Medulla oblongata (tissue), 1 donor: ENCODE measurements around the gene CARNS1.
"Not testable (repeated sequence)": the region's sequence is repeated elsewhere in the genome, so short reads cannot be mapped to it uniquely, and the experiment has no call there.

Source experiments
- DNase-seq: peaks from one replicate; pipeline ENCODE4 v3.0.0-alpha.2; 2015; ENCODE audit errors: extremely low spot score

CARNS1 gene

GRCh38 chr11:67464411-67465188 is 49.1 kb downstream of the CARNS1 start:
- DNase-seq: peak; percentile 72

GRCh38 chr11:67465189-67465510 is 49.7 kb downstream of the CARNS1 start:
- no peak for DNase-seq

- DNase-seq: not testable (repeated sequence)
Observed at GRCh38 chr11:67465530-67465929, 50.1 kb downstream of the CARNS1 start.

GRCh38 chr11:67466367-67466766 is 50.9 kb downstream of the CARNS1 start:
- DNase-seq: peak; percentile 37

- DNase-seq: no peak
Observed at GRCh38 chr11:67466962-67467771, 51.7 kb downstream of the CARNS1 start.

- no peak for DNase-seq
Observed at GRCh38 chr11:67468056-67468455, 52.6 kb downstream of the CARNS1 start.

- no peak for DNase-seq
Observed at GRCh38 chr11:67468456-67468758, 52.9 kb downstream of the CARNS1 start.

- peak; percentile 94 for DNase-seq
Observed at GRCh38 chr11:67468759-67469507, 53.5 kb downstream of the CARNS1 start, which contains the start of gene TMEM134. Gene TMEM134, minus strand, starts transcription at chr11:67469251. Its CDS starts 59 bp downstream, at chr11:67469192.

GRCh38 chr11:67469508-67469811 is 54.0 kb downstream of the CARNS1 start:
- DNase-seq: no peak

GRCh38 chr11:67470337-67471002 is 55.0 kb downstream of the CARNS1 start:
- DNase-seq: no peak

- DNase-seq: no peak
Observed at GRCh38 chr11:67472882-67473281, 57.4 kb downstream of the CARNS1 start.
